GM23248 (cell line): Measurements from ENCODE around the gene TFPT. TPM values are rescaled to one million over a fixed set of nuclear protein-coding genes. Genes with fewer than 3 reads are reported as not detected.

Experiments used
- DNase-seq: peaks from one replicate; pipeline ENCODE4 v3.0.0-alpha.2; 2015
- H2AFZ ChIP-seq: fragments of 200-600 bp; sonication (generic); 2 replicates; pipeline ENCODE4 v1.6.1; 2016; ENCODE audit warnings: antibody characterized with exemption
- H3F3A ChIP-seq: fragments of 200-600 bp; sonication (generic); 2 replicates; pipeline ENCODE4 v1.6.1; 2016; ENCODE audit warnings: mild to moderate bottlenecking, antibody characterized with exemption, mixed run types; ENCODE audit not compliant: insufficient read depth
- H3K27ac ChIP-seq: fragments of 200-600 bp; sonication (generic); 2 replicates; pipeline ENCODE4 v1.5.1; 2016; ENCODE audit warnings: mild to moderate bottlenecking
- H3K27me3 ChIP-seq: fragments of 200-600 bp; sonication (generic); replicated peaks from 2 replicates; pipeline ENCODE4 v1.6.1; 2016; ENCODE audit warnings: mild to moderate bottlenecking; ENCODE audit not compliant: insufficient read depth
- H3K36me3 ChIP-seq: fragments of 200-600 bp; sonication (generic); 2 replicates; pipeline ENCODE4 v1.6.1; 2016; ENCODE audit warnings: low read depth, mild to moderate bottlenecking
- H3K4me1 ChIP-seq: fragments of 200-600 bp; sonication (generic); 2 replicates; pipeline ENCODE4 v1.6.1; 2016; ENCODE audit warnings: mild to moderate bottlenecking; ENCODE audit not compliant: insufficient read depth
- H3K4me2 ChIP-seq: fragments of 200-600 bp; sonication (generic); one replicate; pipeline ENCODE4 v1.6.1; 2016; ENCODE audit warnings: mild to moderate bottlenecking; ENCODE audit not compliant: unreplicated experiment
- H3K4me3 ChIP-seq: fragments of 200-600 bp; sonication (generic); 2 replicates; pipeline ENCODE4 v1.5.1; 2016; ENCODE audit warnings: mild to moderate bottlenecking
- H3K79me2 ChIP-seq: fragments of 200-600 bp; sonication (generic); 2 replicates; pipeline ENCODE4 v1.6.1; 2016; ENCODE audit warnings: mild to moderate bottlenecking; ENCODE audit not compliant: insufficient read depth
- H3K9ac ChIP-seq: fragments of 200-600 bp; sonication (generic); 2 replicates; pipeline ENCODE4 v1.6.1; 2016; ENCODE audit warnings: mild to moderate bottlenecking
- H3K9me2 ChIP-seq: fragments of 200-600 bp; sonication (generic); 2 replicates; pipeline ENCODE4 v1.6.1; 2016; ENCODE audit warnings: mixed run types, mild to moderate bottlenecking, moderate library complexity; ENCODE audit not compliant: insufficient read depth
- H3K9me3 ChIP-seq: fragments of 200-600 bp; sonication (generic); one replicate; pipeline ENCODE4 v1.6.1; 2017; ENCODE audit warnings: low read depth
- H4K20me1 ChIP-seq: fragments of 200-600 bp; sonication (generic); 2 replicates; pipeline ENCODE4 v1.6.0; 2016; ENCODE audit not compliant: insufficient read depth
- EZH2 ChIP-seq: fragments of 200-600 bp; sonication (generic); IDR thresholded peaks from 2 replicates; pipeline ENCODE4 v1.6.1; 2018; ENCODE audit warnings: antibody characterized with exemption, mild to moderate bottlenecking; ENCODE audit not compliant: insufficient read depth, poor library complexity, severe bottlenecking
- EZH2phosphoT487 ChIP-seq: fragments of 200-600 bp; sonication (generic); IDR thresholded peaks from 2 replicates; pipeline ENCODE4 v1.6.1; 2018; ENCODE audit warnings: antibody characterized with exemption, moderate library complexity, mild to moderate bottlenecking, low read depth; ENCODE audit not compliant: insufficient read depth
- WGBS, 2 experiments: methylation state at CpG; one replicate each; pipeline ENCODE4 v1.1.6; 2015 to 2017; ENCODE audit warnings: low lambda C conversion rate in 2 of 2, low coverage in 1 of 2; ENCODE audit errors: missing lambda C conversion rate in 2 of 2; 5-methylcytosine and 5-hydroxymethylcytosine counted together
- in situ Hi-C: fragments of 300-500 bp; cut with MboI; formaldehyde crosslinking; loops from 2 replicates; pipeline ENCODE4 v1.15.0; 2020
- polyA plus RNA-seq: library from polyadenylated mRNA; unstranded; fragments of >200 nt; fragmentation: Nextera tagmentation; extraction: Ambion mirVana; gene quantifications from 2 replicates; pipeline ENCODE4 v1.2.1, GENCODE V29; 2016
- total RNA-seq: library from RNA; depleted of rRNA; stranded (reverse); fragments of >200 nt; shearing (Covaris generic); gene quantifications from 2 replicates; pipeline ENCODE4 v1.2.3, GENCODE V29; 2014

TFPT gene
- total and polyA plus RNA-seq, 2 experiments from 2014 or later, result 11.5 to 30.0 TPM

GRCh38 chr19:54084410-54084809, 31.0 kb downstream of the TFPT start:
- Histone ChIP-seq H3K36me3 (no peaks in the 10 kb centered on the region), H3K9ac (no peak overlapping the region), H3K27me3 (no peaks in the 10 kb centered on the region), H3K9me2 (no peaks in the 10 kb centered on the region), H3K27ac (no peak overlapping the region), H2AFZ (no peak overlapping the region), H4K20me1 (no peaks in the 10 kb centered on the region), H3F3A (no peaks in the 10 kb centered on the region), H3K4me1 (no peaks in the 10 kb centered on the region), H3K79me2 (no peaks in the 10 kb centered on the region), H3K4me3 (no peak overlapping the region), H3K9me3 (no peaks in the 10 kb centered on the region), H3K4me2 (no peak overlapping the region)
- in situ Hi-C loops, result no loop called here
- 46 to 71% methylated on average over 3 of the region's 3 CpGs for WGBS, 2 experiments
- DNase-seq, result no peak
- TF ChIP-seq EZH2 (no peak), EZH2phosphoT487 (no peak)

- Histone ChIP-seq H3K27ac (no peak within 1 kb of the TSS), H4K20me1 (no peaks in the 10 kb centered on the region), H3K27me3 (no peaks in the 10 kb centered on the region), H3K4me3 (no peak within 1 kb of the TSS), H3K9me3 (no peaks in the 10 kb centered on the region), H3K79me2 (no peaks in the 10 kb centered on the region), H3F3A (no peaks in the 10 kb centered on the region), H2AFZ (no peak within 1 kb of the TSS), H3K9me2 (no peaks in the 10 kb centered on the region), H3K4me2 (no peak within 1 kb of the TSS), H3K9ac (no peak within 1 kb of the TSS), H3K4me1 (no peaks in the 10 kb centered on the region), H3K36me3 (no peaks in the 10 kb centered on the region)
- WGBS, 2 experiments, result 44 to 46% methylated on average over 7 of the region's 7 CpGs
- TF ChIP-seq EZH2phosphoT487, result no peak
- no peak for TF ChIP-seq EZH2
- DNase-seq, result no peak
- in situ Hi-C loops, result no loop called here
These were observed 34.4 kb downstream of the TFPT start, which contains the start of gene TARM1 for GRCh38 chr19:54081032-54081431. TARM1 (minus strand) TSS chr19:54081365; CDS start chr19:54081340, 25 bp downstream.

- no peak overlapping the region for H3K27ac ChIP-seq
- no peaks in the 10 kb centered on the region for H4K20me1 ChIP-seq
- no peaks in the 10 kb centered on the region for H3K36me3 ChIP-seq
- no peaks in the 10 kb centered on the region for H3K4me1 ChIP-seq
- WGBS, 2 experiments, result 47 to 66% methylated on average over 5 of the region's 5 CpGs
- no peaks in the 10 kb centered on the region for H3K9me3 ChIP-seq
- H2AFZ ChIP-seq, result no peak overlapping the region
- H3K9ac ChIP-seq, result no peak overlapping the region
- no peaks in the 10 kb centered on the region for H3K79me2 ChIP-seq
- no peak for DNase-seq
- H3K4me3 ChIP-seq, result no peak overlapping the region
- TF ChIP-seq EZH2 (no peak), EZH2phosphoT487 (no peak)
- H3F3A ChIP-seq, result no peaks in the 10 kb centered on the region
- H3K9me2 ChIP-seq, result no peaks in the 10 kb centered on the region
- in situ Hi-C loops, result no loop called here
- no peak overlapping the region for H3K4me2 ChIP-seq
- H3K27me3 ChIP-seq, result no peaks in the 10 kb centered on the region
These were observed 38.1 kb downstream of the TFPT start for GRCh38 chr19:54077334-54077733.

- no peaks in the 10 kb centered on the region for H3F3A ChIP-seq
- H3K27ac ChIP-seq, result no peak overlapping the region
- no peaks in the 10 kb centered on the region for H3K36me3 ChIP-seq
- H3K27me3 ChIP-seq, result no peaks in the 10 kb centered on the region
- 31 to 45% methylated on average over 9 of the region's 9 CpGs for WGBS, 2 experiments
- no peaks in the 10 kb centered on the region for H3K9me3 ChIP-seq
- H3K9me2 ChIP-seq, result no peaks in the 10 kb centered on the region
- in situ Hi-C loops, result no loop called here
- TF ChIP-seq EZH2phosphoT487 (no peak), EZH2 (no peak)
- no peaks in the 10 kb centered on the region for H3K4me1 ChIP-seq
- no peak overlapping the region for H3K4me3 ChIP-seq
- H3K79me2 ChIP-seq, result no peaks in the 10 kb centered on the region
- no peak for DNase-seq
- H2AFZ ChIP-seq, result no peak overlapping the region
- no peak overlapping the region for H3K4me2 ChIP-seq
- no peaks in the 10 kb centered on the region for H4K20me1 ChIP-seq
- no peak overlapping the region for H3K9ac ChIP-seq
These were observed 40.6 kb downstream of the TFPT start for GRCh38 chr19:54074851-54075250.

- no peaks in the 10 kb centered on the region for H3K4me1 ChIP-seq
- no peak overlapping the region for H3K4me3 ChIP-seq
- H3K79me2 ChIP-seq, result no peaks in the 10 kb centered on the region
- no peaks in the 10 kb centered on the region for H3K27me3 ChIP-seq
- H3F3A ChIP-seq, result no peaks in the 10 kb centered on the region
- in situ Hi-C loops, result no loop called here
- H3K27ac ChIP-seq, result no peak overlapping the region
- no peak overlapping the region for H2AFZ ChIP-seq
- H3K9me2 ChIP-seq, result no peaks in the 10 kb centered on the region
- H3K4me2 ChIP-seq, result no peak overlapping the region
- TF ChIP-seq EZH2phosphoT487 (no peak), EZH2 (no peak)
- no peak overlapping the region for H3K9ac ChIP-seq
- no peaks in the 10 kb centered on the region for H3K9me3 ChIP-seq
- WGBS, 2 experiments, result 60 to 61% methylated on average over 10 of the region's 10 CpGs
- H4K20me1 ChIP-seq, result no peaks in the 10 kb centered on the region
- no peak for DNase-seq
- H3K36me3 ChIP-seq, result no peaks in the 10 kb centered on the region
These were observed 41.6 kb downstream of the TFPT start for GRCh38 chr19:54073829-54074228.
